Stimulated activated CD8-positive, alpha-beta memory T cell treated with anti-CD3 and anti-CD28 coated beads, Interleukin-12 subunit alpha, Interleukin-12 subunit beta, amount 100 ng/mL, for 1 hour (primary cell): Measurements from ENCODE around the gene ANO2.
"Not testable (repeated sequence)": the region's sequence is repeated elsewhere in the genome, so short reads cannot be mapped to it uniquely, and the experiment has no call there.

ENCODE experiments used
- DNase-seq: peaks from one replicate; pipeline ENCODE4 v3.0.0-alpha.2; 2020; ENCODE audit warnings: low read depth

Gene ANO2

DNA sequence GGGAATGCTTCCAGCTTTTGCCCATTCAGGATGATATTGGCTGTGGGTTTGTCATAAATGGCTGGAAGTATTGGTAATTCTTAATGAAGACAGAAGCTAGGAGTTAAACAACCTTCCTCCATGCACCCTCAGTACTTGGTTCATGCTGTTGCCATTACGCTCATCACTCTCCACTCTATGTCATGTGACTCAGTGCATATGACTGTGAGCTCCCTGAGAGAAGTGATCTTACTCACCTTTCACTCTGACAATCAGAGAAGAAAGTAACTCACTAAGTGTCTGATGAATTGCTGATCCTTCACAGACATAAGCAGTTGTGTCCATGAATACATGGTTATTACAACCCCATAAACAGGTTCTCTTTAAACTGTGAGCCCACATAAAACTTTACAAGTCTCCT lies 275.4 kb downstream of the ANO2 start:
- not testable (repeated sequence) for DNase-seq

DNA sequence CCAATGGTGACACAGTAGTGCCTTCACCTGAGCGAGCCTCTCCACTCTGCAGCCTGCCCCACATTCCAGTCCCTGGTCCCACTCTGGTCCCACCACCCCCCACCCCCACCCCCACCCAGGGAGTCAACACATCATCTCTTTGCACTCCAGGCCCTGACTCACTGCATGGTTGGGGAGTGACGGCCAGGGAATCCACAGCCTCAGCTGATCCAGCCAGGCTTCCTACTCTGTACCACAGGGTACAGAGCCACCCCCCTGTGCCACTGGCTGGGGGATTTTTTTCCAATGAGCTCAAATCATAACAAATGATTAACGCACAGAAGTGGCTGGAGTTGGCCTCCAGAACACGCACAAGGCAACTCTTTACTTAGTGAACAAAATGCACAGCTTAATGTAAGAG lies 279.4 kb downstream of the ANO2 start:
- DNase-seq = no peak

DNA sequence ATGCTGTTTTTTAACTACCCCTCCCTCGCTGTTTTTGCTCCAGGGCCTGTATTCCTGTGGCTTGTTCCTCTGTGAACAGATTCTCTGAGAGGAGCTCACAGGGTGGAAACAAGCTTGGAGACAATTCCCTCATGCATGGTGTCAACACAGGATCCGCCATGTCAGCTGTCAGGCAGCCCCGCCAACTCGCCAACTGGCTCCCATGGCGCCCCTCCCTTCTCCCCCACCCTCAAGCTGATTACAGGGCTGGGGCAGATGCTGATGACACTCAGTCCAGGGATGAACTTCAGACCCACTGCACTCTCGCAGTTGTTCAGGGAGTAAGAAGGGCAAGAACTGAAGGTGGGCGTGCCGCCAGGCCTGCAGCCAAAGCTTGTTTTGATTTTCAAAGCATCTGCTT lies 283.2 kb downstream of the ANO2 start:
- DNase-seq = no peak

DNA sequence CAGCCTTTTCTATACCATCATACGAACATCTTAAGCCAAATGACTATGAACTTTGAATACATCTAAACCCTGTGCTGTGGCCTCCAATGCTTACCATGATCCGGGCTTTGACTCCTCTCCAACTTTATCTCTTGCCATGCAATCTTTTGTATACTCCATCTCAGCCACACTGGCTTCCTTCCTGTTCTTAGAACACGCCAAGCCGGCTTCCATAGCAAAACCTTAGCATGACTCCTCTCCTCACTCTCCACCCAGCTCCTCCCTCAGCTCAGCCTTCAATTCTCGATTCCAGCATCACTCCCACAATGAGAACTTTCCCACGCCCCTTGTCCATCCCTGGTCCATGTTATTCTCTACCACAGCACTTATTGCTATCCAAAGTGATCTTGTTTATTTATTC lies 284.8 kb downstream of the ANO2 start:
- DNase-seq = no peak

DNA sequence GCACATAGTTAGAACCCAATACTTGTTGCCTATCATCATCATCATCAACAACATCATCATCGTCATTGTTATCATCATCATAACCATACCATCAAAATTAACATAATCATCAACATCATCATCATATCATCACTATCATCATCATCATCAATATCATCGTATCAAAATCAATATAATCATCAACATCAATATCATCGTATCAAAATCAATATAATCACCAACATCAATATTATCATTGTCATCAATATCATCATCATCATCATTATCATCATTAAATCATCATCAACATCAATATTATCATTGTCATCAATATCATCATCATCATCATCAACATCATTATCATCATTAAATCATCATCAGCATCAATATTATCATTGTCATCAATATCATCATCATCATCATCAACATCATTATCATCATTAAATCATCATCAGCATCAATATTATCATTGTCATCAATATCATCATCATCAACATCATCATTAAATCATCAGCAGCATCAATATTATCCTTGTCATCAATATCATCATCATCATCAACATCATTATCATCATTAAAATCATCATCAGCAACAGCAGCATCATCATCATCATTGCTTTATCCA lies 286.6 kb downstream of the ANO2 start:
- DNase-seq = not testable (repeated sequence)

DNA sequence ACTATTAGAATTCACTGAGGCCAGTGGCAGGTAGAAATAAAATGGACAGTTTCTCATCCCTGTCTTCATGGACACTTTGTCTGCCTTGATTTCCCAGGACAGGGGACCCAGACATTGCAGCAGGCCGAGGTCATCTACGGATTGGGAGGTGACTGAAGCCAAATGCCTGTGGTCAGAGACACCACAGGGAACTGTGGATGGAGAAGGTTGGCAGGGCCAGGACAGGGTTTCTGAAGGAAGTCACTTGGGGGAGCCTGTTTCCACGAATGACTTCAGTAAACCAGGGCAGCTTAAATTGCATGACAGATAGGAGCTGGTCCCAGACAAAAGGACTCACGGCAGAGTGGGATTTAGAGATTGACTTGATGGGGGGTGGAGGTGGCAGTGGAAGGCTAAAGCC lies 288.2 kb downstream of the ANO2 start:
- DNase-seq = no peak

DNA sequence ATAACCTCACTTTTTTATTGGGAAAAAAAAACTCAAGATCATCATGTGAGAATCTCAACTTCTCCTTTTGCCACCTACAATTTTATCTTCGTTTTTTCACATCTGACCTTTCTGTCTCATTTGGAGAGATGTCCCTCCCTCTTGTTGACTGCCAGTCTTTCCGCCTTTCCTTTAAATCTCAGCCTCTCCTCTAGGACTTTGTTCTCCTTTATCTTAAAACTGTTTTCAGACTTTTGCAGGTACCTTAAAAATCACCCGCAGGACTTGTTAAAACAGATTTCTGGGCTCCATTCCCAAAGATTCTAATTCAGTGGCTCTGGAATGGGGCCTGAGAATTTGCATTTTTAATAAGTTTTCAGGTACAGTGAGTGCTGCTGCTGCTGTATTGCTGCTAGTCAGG lies 289.9 kb downstream of the ANO2 start:
- DNase-seq = no peak

DNA sequence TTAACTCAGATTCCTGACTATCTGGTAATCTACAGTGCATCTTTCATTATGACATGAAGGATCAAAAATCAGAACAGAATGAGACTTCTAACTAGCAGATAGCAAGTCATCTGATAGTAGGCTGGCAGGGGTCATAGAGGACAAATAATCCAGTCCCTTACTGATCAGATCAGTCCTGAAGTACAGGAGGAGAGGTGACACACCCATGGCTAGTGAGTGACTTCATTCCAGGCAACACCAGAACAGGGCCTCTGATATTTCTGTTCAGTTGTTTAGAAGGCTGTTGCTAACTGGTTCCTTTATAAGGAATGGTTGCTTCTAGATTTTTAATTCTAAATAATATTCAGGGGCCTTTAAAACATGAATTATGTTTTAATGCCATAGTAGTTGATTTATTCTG lies 291.0 kb downstream of the ANO2 start:
- no peak for DNase-seq

DNA sequence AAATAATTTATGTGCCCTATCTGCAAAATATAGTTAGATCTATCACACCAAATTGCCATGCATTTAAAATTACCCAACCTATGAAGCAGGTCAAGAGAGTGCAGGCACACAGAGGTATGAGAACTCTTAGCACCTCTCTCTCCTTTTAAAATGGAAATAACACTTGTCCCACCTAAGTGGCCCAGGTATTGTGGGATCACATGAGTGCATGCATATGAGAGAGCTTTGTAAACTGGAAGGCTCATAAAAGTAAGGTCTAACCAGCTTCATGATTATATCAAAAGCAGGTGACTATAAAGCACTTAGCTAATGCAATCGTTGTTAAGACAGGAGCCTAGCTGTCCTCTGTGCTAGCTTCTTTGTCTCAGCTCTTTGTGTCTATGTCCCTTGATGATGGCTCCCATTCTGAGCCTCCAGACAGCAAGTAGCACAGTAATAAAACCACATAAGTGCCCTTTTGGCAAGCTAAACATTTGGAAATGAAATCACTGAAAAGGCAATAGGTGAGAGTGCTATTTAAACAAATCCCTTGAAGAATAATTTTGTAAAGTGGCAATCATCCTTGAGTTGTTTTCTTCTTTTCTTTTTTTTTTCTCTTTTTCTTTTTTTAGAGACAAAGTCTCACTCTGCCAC lies 294.1 kb downstream of the ANO2 start:
- DNase-seq = no peak

DNA sequence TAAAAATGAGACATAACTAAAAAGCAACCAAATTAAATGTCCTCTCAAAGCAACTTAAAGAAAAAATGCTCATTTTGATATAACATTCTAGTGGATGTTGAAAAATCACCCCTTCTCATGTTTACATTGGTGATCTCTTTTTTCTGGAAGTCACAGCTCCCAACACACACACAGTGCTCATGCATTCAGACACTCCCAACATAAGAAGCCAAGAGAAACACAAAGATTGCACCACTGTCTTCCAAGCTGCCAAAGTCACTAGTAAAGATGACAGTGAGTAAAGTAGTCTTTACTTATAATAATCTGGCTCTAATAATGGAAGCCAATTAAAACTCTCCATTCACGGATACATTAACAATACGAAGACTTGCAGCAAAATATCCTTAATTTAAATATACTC lies 294.8 kb downstream of the ANO2 start:
- DNase-seq = no peak

DNA sequence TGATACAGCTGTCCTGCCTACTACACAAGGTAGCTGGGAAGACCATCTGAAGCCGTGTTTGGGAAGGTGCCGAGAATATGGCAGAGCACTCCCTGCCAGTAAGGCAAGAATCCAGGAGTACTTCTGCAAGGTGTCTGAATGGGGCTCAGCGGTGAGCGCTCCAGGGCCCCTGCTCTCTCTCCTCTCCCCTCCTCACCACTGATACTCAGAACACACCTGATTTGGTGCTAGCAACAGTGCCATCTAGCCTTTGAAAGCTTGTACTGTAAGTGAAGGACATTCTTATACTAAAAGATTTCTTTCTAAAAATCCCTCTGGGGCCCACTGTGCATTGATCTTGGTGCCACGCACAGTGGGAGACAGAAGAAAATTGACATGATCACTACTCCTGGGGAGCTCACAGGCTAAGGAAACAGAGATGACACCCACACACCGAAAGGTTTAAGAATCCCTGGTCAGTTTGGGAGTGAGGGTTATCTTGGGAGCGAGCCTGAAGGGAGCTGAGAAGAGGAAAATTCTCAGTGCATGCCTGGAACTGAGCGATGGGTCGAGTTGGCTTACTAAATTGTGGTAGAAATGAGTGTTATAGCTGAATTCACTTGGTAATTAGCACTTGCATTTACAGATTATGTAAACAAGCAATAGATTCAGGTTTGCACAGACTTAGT lies 296.2 kb downstream of the ANO2 start:
- no peak for DNase-seq

DNA sequence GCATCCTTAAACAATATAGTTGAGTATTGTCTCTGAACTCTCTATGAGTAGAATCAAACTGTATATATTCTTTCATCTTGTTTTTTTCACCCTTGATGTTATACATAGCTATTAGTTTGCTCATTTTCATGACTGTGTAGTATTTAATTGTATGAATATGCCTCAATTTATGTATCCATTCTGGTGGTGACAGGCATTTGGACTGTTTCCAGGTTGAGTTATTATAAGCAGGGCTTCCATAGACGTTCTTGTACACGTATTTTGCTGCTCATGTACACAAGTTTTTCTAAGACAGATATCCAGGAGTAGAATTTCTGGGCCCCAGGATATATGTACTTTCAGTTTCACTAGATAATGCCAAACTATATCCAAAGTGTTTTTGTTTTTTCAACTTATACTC lies 301.8 kb downstream of the ANO2 start:
- DNase-seq = no peak

DNA sequence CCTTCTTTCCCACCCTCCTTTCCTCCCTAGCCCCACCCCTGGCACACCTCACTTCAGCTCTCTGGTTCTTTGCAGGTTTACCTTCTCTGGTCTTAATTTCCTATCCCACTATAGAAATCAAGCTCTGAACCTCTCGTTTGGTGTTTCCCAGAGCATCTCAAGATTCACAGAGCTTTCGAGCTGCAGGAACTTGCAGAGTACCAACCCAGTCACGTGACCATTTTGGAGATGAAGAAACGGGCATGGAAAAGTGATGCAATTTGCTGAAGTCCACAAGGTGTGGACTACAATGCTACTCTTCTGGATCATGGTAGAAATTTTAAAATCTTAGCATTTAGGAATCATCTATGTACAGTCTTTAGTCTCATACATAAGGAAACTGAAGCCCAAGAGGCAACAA lies 307.4 kb downstream of the ANO2 start:
- DNase-seq = no peak

DNA sequence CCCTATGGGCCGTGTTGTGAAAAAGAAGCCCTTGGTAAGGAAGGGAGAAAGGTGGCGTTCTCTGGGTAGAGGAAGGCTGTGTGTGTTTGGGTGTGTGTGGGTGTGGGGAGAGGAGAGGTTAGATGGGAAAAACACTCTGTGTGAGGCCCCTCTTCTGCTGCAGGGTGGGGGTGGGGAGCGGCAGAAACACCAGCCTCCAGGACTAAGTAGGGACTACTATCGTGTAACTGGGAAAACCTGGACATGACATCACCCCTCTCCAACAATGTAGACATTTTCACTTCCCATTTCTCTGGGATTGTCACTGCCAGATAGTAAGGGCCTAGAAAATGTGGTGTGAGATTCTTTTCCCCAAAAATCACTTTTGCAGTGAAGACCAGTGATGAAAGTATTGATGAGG lies 308.2 kb downstream of the ANO2 start:
- DNase-seq = no peak

DNA sequence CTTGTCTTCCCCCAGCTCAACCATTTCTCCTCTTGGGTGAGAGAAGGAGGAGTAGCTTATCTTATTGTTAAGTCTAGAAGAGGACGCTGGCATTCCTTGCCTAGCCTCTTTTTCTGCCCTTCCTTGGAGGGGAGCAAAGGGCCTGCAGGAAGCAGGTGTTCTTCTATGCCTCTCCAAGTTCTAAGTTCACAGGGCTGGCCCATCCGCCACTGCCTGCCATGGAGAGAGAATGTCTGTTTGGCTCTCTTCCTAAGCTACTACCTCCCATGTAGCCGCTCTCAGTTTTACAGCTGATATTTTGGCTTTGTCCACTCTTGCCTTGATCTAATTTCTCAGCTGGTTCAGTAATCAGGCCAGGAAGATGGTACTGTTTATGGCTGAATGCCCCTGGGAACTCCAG lies 312.0 kb downstream of the ANO2 start:
- DNase-seq = no peak

DNA sequence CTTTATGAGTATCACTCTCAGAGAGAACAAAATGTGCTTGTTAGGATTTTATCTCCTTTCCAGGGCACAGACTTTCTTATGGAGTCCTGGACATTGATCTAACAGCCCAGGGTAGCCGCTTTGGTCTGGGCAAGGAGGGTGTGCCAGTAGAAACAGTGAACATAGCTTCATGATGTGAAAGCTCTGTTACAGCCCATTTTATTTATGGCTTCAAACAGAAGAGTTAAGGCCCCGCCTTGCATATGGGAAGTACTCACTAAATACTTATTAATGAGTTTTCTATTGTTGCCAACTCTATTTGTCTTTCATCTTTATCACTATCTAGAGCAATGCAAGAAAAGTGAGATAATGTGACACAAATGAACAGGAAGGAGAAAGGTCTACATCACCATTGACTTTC lies 312.6 kb downstream of the ANO2 start:
- no peak for DNase-seq

DNA sequence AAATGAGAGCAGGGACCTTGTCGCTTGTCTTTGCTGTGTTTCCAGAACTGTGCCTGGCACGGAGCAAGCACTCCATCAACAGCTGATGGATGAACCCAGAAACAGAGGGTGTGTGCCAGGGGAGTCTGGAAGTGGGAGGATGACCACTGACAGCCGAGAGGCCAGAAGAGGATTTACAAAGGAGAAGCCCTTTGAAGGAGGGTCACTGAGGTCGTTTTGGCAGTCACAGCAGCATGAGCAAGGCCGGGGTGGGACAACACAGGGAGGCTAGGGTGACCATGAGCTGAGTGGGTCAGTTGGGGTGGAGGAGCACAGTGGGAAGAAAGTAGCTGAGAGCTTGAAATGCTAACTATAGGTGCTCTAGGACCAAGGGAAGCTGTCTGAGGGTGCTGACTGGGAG lies 313.6 kb downstream of the ANO2 start:
- no peak for DNase-seq

DNA sequence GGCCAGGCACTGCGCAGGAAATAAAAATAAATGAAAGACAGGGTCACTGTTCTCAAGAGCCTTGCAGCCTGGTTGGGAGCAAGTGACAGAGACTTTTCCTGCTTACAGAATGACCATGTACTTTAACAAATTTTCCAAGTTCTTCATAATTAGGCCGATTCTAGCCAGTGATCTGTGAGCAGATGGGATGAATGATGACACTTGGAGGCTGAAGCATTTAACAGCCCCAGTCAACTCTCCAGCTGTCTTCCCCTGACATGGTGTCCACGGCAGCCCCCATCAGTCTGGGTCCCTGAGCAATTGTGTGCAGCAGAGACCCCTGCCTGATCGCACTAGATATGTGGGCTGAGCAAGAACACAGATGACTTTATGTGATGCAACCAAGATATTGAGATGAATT lies 314.3 kb downstream of the ANO2 start:
- no peak for DNase-seq

DNA sequence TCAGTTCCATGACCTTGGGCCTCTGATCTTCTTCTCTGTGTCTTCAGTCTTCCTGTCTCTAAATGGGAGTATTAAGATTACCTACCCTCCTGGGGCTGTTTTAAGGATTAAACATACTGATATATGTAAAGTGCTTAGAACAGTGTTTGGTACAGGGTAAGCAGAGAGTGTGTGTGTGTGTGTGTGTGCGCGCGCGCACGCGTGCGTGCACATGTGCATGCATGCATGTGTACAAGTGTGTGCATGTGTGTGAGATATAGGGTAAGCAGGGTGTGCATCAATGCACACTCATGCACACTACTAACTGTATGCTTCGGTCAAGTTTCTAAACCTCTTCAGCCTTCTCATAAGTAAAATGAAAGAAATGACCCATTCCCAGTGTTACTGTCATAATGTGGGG lies 316.6 kb downstream of the ANO2 start:
- DNase-seq = no peak

DNA sequence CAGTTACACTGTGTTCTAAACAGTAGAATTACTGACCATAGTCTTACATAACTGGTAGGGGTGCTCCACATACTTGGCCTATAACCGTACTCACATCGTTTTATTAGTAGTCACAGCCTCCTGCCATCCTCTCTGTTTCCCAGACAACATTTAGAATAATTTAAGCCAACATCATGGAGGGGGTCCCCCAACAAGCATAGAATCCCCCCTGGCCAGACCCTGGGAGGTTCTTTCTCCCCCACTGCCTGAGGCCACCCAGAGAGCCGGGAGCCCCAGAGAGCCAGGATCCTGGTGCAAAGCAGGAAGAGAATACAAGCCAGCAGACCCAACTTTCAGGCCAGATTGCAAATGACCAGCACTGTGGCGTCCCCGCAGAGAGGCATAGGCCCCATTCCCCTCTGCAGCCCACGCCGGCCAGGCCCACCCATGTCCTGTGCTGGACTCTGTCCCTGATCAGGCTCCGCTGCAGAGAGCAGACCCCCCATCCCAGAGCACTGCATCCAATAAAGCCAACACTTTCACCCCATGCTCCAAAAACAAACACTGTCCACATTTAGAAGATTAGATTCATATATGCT lies 317.9 kb downstream of the ANO2 start:
- DNase-seq = no peak

DNA sequence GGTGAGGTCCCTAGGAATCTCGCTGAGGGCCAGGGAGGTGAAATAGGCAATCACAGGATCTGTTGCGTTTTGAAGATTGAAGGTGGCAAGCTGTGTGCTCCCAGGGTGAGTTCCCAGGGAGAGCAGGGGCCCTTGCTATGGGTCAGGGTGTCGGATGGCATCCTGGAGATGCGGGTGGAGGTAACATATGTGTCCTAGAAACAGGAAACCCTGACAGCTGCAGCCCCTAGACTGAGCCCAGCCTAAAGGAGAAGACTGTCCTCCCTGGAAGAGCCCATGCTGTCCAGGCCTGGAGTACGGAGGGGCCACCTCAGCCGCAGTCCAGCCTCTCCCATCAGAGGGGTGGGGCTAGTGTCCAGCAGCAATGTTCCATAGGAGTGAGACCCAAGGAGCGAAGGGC lies 318.9 kb downstream of the ANO2 start:
- DNase-seq = no peak

DNA sequence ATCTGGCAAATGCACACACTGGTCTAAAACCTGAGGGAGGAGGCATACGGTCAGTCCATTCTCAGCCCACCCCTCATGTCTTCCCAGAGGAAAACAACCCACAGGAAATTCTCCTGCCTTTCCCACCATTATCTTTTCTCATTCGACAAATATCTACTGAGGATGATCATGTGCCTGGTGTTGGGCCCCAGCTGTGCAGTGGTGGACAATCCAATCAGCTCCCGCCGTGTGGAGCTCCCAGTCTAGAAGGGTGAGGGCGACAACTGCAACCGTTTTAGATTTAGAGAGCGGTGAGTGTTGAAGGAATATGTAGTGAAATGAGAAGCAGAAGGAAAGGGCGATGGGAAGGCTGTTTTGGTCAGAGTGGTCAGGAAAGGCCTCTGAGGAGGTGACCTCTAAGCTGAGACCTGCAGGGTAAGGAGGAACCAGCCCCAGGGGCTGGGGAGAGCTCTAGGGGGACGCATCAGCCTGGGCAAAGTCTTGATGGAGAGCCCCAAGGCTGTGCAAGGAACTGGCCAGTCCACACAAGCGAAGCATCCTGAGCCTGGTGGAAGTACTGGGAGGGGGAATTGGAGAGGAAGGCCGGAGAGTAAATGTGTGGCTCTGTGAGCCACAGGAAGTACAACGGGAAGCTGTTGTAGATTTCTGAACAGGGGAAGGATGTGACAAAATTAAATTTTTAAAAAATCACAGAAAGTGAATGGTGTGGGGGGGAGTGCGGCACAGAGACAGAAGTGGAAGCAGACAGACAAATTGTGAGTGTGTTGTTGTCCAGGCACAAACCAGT lies 320.4 kb downstream of the ANO2 start:
- DNase-seq = no peak

DNA sequence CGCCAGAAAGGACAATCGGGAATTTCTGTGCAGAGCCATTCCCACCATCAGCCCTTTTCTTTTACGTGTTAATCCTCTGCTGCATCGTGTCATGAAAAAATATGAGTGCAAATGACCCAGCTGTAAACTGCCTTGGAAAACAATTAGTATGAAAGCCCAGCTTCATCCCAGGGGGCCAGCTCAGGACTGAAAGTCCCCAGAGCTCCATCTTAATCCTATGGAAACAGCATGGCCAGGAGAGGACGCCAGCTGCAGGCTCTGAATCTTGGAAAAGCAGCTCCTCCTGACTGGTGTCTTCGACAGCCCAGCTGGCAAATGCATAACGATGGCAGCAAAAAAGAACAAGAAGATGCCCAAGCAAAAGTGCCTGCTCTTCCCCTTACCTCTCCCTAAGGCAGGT lies 321.6 kb downstream of the ANO2 start:
- DNase-seq = no peak
